ENCODE results near the gene POT1.

The POT1 gene

GRCh38 chr7:124811341-124811740 is 118.3 kb downstream of the POT1 start:
- DNase-seq (ENCODE audit: low read depth in 2 of 2, low spot score in 1 of 2), result no peak

GRCh38 chr7:124810605-124811004 is 119.0 kb downstream of the POT1 start:
- DNase-seq (ENCODE audit: low read depth in 2 of 2, low spot score in 1 of 2), result no peak

- no peak for DNase-seq (ENCODE audit: low read depth in 2 of 2, low spot score in 1 of 2)
Measured at GRCh38 chr7:124808206-124808605, 121.4 kb downstream of the POT1 start.

- no peak for DNase-seq (ENCODE audit: low read depth in 2 of 2, low spot score in 1 of 2)
Measured at GRCh38 chr7:124801330-124801895, 128.2 kb downstream of the POT1 start.

GRCh38 chr7:124800386-124800785 is 129.2 kb downstream of the POT1 start:
- DNase-seq (ENCODE audit: low read depth in 2 of 2, low spot score in 1 of 2), result no peak

GRCh38 chr7:124799448-124799847 is 130.2 kb downstream of the POT1 start:
- DNase-seq (ENCODE audit: low read depth in 2 of 2, low spot score in 1 of 2), result no peak

GRCh38 chr7:124796771-124797170 is 132.9 kb downstream of the POT1 start:
- DNase-seq (ENCODE audit: low read depth in 2 of 2, low spot score in 1 of 2), result no peak

- no peak for DNase-seq (ENCODE audit: low read depth in 2 of 2, low spot score in 1 of 2)
Measured at GRCh38 chr7:124792696-124793095, 136.9 kb downstream of the POT1 start.

- DNase-seq (ENCODE audit: low read depth in 2 of 2, low spot score in 1 of 2), result no peak
Measured at GRCh38 chr7:124792002-124792401, 137.6 kb downstream of the POT1 start.

GRCh38 chr7:124791426-124791825 is 138.2 kb downstream of the POT1 start:
- no peak for DNase-seq (ENCODE audit: low read depth in 2 of 2, low spot score in 1 of 2)

- no peak for DNase-seq (ENCODE audit: low read depth in 2 of 2, low spot score in 1 of 2)
Measured at GRCh38 chr7:124790645-124791044, 139.0 kb downstream of the POT1 start.

GRCh38 chr7:124785994-124786393 is 143.6 kb downstream of the POT1 start:
- DNase-seq (ENCODE audit: low read depth in 2 of 2, low spot score in 1 of 2), result no peak

GRCh38 chr7:124784879-124785818 is 144.5 kb downstream of the POT1 start:
- no peak for DNase-seq (ENCODE audit: low read depth in 2 of 2, low spot score in 1 of 2)

GRCh38 chr7:124783271-124783670 is 146.4 kb downstream of the POT1 start:
- DNase-seq (ENCODE audit: low read depth in 2 of 2, low spot score in 1 of 2), result no peak

- no peak for DNase-seq (ENCODE audit: low read depth in 2 of 2, low spot score in 1 of 2)
Measured at GRCh38 chr7:124781907-124782734, 147.5 kb downstream of the POT1 start.

- no peak for DNase-seq (ENCODE audit: low read depth in 2 of 2, low spot score in 1 of 2)
Measured at GRCh38 chr7:124781418-124781817, 148.2 kb downstream of the POT1 start.

GRCh38 chr7:124780608-124781007 is 149.0 kb downstream of the POT1 start:
- no peak for DNase-seq (ENCODE audit: low read depth in 2 of 2, low spot score in 1 of 2)

GRCh38 chr7:124780056-124780455 is 149.6 kb downstream of the POT1 start:
- DNase-seq (ENCODE audit: low read depth in 2 of 2, low spot score in 1 of 2), result no peak

- no peak for DNase-seq (ENCODE audit: low read depth in 2 of 2, low spot score in 1 of 2)
Measured at GRCh38 chr7:124779620-124780019, 150.0 kb downstream of the POT1 start.

- DNase-seq (ENCODE audit: low read depth in 2 of 2, low spot score in 1 of 2), result no peak
Measured at GRCh38 chr7:124779194-124779593, 150.4 kb downstream of the POT1 start.

GRCh38 chr7:124777268-124777667 is 152.4 kb downstream of the POT1 start:
- no peak for DNase-seq (ENCODE audit: low read depth in 2 of 2, low spot score in 1 of 2)

GRCh38 chr7:124776153-124776552 is 153.5 kb downstream of the POT1 start:
- no peak for DNase-seq (ENCODE audit: low read depth in 2 of 2, low spot score in 1 of 2)

Data from stimulated activated CD8-positive, alpha-beta memory T cell treated with anti-CD3 and anti-CD28 coated beads, Interleukin-4, amount 100 ng/mL, for 1 hour (primary cell).